ENCODE measurements around the gene SYT8. TPM values are rescaled to one million over a fixed set of nuclear protein-coding genes. Genes with fewer than 3 reads are reported as not detected.

SYT8 gene
- polyA plus RNA-seq, 1 of the 3 experiments (the other 2 are of a cell fraction) = not detected

DNA sequence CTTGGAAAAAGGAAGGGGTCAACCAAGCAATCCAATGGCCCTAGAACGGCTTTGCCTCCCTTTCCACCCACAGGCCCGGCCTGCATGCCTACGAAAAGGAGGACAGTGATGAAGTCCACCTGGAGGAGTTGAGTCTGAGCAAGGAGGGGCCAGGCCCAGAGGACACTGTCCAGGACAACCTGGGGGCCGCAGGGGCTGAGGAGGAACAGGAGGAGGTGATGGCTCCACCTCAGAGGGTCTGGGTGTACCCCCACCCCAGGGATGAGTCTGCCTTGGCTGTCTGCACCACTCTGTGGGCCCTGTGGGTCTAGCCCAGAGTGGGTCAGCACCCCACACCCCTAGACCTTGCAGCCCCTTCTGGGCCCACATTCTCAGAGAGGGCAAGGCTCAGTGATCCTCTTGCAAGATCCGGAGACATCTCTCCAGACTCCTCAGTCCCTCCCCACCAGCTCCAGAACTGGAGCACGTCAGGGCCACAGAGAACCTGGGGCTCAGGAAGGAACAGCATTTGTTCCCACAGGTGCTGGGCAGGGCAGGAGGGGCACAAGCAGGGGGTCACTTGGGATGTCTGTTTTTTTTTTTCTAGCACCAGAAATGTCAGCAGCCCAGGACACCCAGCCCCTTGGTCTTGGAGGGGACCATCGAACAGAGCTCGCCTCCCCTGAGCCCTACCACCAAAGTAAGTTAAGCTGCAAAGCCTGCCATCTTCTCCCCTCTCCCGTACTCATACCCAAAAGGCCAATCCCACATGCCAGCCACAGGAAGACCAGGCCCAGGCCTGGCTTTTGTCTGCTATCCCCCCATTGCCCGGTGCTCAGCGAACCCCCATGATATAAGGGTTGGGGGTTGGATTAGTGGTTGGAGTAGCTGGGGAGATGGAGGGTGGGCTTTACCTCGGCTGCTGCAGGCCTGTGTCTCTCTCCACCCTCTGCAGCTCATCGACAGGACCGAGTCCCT lies 48.8 kb downstream of the SYT8 start:
- peak overlapping the region in 1 of 2 experiments; percentile 20; a peak in 1 of 4 replicates for H3K27ac ChIP-seq (ENCODE audit: low read depth in 2 of 2, low read length in 1 of 2)
- H3F3A ChIP-seq (replicated peaks; ENCODE audit: insufficient read depth) = no peaks in the 10 kb centered on the region
- TF ChIP-seq GABPA (IDR thresholded peaks at IDR 0.05; ENCODE audit: low read depth) = no peak
- TF ChIP-seq ELF1 (IDR thresholded peaks at IDR 0.05) = no peak
- no peak for TF ChIP-seq CHD2 (IDR thresholded peaks at IDR 0.05; ENCODE audit: low read length, partially characterized antibody)
- no peak for TF ChIP-seq IRF3 (IDR thresholded peaks at IDR 0.05; ENCODE audit: low read depth, low read length)
- TF ChIP-seq POLR2AphosphoS5 (IDR thresholded peaks at IDR 0.05; ENCODE audit: low read depth, low read length) = no peak
- no peak for TF ChIP-seq FOXM1 (IDR thresholded peaks at IDR 0.05; ENCODE audit: low read depth)
- no peak for TF ChIP-seq RFX5 (IDR thresholded peaks at IDR 0.05; ENCODE audit: low read length)
- TF ChIP-seq, protein P1, sequence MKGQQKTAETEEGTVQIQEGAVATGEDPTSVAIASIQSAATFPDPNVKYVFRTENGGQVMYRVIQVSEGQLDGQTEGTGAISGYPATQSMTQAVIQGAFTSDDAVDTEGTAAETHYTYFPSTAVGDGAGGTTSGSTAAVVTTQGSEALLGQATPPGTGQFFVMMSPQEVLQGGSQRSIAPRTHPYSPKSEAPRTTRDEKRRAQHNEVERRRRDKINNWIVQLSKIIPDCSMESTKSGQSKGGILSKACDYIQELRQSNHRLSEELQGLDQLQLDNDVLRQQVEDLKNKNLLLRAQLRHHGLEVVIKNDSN (IDR thresholded peaks at IDR 0.05; ENCODE audit: borderline replicate concordance, low read depth) = no peak
- TF ChIP-seq SMC3 (IDR thresholded peaks at IDR 0.05; ENCODE audit: low read depth, low read length) = no peak
- TF ChIP-seq NRF1 (IDR thresholded peaks at IDR 0.05; ENCODE audit: low read depth, low read length) = no peak
- no peak for TF ChIP-seq ZBTB33 (IDR thresholded peaks at IDR 0.05; ENCODE audit: borderline replicate concordance, low read depth)
- H3K79me2 ChIP-seq (ENCODE audit: insufficient read depth) = no peaks in the 10 kb centered on the region
- DNase-seq = peak; percentile 27
- H3K9ac ChIP-seq = no peak overlapping the region
- H3K4me3 ChIP-seq (ENCODE audit: low read depth in 2 of 2, low read length in 1 of 2) = no peak overlapping the region
- H3K9me2 ChIP-seq = no peaks in the 10 kb centered on the region
- H3K27me3 ChIP-seq (ENCODE audit: insufficient read depth) = no peaks in the 10 kb centered on the region
- ChIA-PET CTCF (interaction anchor here (0.7 to 4.8 kb wide), 36 partner anchors 8 to 309 kb away, joined by 3 to 179 read pairs (median 14); partner anchors contain the start of genes H19, MRPL23, PRR33 and SYT8), POLR2A (interaction anchor here (1.1 to 3.3 kb wide), 6 partner anchors 12 to 113 kb away, joined by 3 to 20 read pairs (median 9); partner anchors contain the start of gene H19)
- H3K4me2 ChIP-seq = no peak overlapping the region
- H2AFZ ChIP-seq (ENCODE audit: low read depth) = no peak overlapping the region
- H3K4me1 ChIP-seq (ENCODE audit: control insufficient read depth in 1 of 2, insufficient read depth in 2 of 2, low read depth in 1 of 2, low read length in 1 of 2) = peaks cover 0 to 13% of the 10 kb centered on the region in 2 experiments; a peak in 1 of 4 replicates
- no peaks in the 10 kb centered on the region for H3K36me3 ChIP-seq (replicated peaks in 1 of 2; ENCODE audit: control insufficient read depth in 1 of 2, insufficient read depth in 2 of 2, low read length in 1 of 2)
- H4K20me1 ChIP-seq (ENCODE audit: insufficient read depth) = no peaks in the 10 kb centered on the region
- 62% methylated on average over 13 of the region's 14 CpGs for WGBS (ENCODE audit: low lambda C conversion rate)
- H3K9me3 ChIP-seq = no peaks in the 10 kb centered on the region
